Lower leg skin (tissue), 3 donors: ENCODE measurements around the gene NAE1.

Source experiments
- POLR2A ChIP-seq, 2 donors: fragments of 450-650 bp; IDR thresholded peaks; one replicate each; pipeline ENCODE4 v1.6.1; 2016 to 2017; ENCODE audit warnings: antibody characterized with exemption in 2 of 2, mild to moderate bottlenecking in 1 of 2, moderate library complexity in 1 of 2
- TF ChIP-seq, protein P1 (sequence below), 3 donors: fragments of 450-650 bp; IDR thresholded peaks; one replicate each; pipeline ENCODE4 v1.5.1; 2016; ENCODE audit warnings: antibody characterized with exemption in 3 of 3, mild to moderate bottlenecking in 3 of 3, moderate library complexity in 2 of 3

DNA sequence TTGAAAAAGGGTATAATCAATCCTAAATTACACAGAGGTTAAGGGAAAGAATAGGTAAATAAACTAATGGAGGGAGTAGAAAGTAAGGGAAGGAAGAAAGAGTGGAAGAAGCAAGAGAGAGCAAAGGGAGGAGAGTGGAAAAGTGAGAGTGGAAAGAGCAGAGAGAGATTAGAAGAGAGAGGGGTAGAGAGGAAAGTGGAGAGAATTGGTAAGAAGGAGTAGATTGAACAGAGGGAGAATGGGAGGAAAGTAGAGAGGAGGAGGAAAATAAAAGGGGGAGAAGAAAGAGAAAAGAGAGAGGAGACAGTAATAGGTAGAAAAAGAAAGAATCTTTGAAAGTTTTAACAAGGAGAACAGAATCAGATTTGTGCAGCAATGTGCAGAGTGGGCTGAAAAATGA, 54.3 kb downstream of the NAE1 start:
- TF ChIP-seq, protein P1, sequence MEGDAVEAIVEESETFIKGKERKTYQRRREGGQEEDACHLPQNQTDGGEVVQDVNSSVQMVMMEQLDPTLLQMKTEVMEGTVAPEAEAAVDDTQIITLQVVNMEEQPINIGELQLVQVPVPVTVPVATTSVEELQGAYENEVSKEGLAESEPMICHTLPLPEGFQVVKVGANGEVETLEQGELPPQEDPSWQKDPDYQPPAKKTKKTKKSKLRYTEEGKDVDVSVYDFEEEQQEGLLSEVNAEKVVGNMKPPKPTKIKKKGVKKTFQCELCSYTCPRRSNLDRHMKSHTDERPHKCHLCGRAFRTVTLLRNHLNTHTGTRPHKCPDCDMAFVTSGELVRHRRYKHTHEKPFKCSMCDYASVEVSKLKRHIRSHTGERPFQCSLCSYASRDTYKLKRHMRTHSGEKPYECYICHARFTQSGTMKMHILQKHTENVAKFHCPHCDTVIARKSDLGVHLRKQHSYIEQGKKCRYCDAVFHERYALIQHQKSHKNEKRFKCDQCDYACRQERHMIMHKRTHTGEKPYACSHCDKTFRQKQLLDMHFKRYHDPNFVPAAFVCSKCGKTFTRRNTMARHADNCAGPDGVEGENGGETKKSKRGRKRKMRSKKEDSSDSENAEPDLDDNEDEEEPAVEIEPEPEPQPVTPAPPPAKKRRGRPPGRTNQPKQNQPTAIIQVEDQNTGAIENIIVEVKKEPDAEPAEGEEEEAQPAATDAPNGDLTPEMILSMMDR (IDR thresholded peaks at IDR 0.05) = no peak
- TF ChIP-seq POLR2A (IDR thresholded peaks at IDR 0.05) = no peak
